ENCODE results near the gene TMEM167A. TPM values are rescaled to one million over a fixed set of nuclear protein-coding genes. Genes with fewer than 3 reads are reported as not detected.
"Not testable (repeated sequence)": the region's sequence is repeated elsewhere in the genome, so short reads cannot be mapped to it uniquely, and the experiment has no call there.

TMEM167A gene
- total RNA-seq, 1 donor from 2014 or later = 89.9 TPM

DNA sequence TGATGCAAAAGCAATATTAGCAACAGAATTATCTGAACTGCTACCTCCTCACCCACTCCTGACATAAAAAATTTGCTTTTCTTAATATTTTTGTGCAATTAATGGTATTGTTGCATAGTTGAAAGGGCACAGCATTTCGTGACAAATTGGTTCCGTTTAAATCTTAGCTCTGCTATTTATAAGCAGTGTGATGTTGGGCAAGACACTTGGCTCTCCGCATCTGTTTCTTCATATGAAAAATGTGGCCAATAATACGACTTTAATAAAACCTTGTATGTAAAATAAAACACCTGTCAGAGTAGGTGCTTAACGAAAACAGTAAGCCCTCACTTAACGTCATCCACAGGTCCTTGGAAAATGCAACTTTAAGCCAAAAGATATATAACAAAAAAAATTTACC lies 4.2 kb downstream of the TMEM167A start:
- H3K4me1 ChIP-seq = peaks cover 40% of the 10 kb centered on the region
- no peak for ATAC-seq
- TF ChIP-seq, protein P1, sequence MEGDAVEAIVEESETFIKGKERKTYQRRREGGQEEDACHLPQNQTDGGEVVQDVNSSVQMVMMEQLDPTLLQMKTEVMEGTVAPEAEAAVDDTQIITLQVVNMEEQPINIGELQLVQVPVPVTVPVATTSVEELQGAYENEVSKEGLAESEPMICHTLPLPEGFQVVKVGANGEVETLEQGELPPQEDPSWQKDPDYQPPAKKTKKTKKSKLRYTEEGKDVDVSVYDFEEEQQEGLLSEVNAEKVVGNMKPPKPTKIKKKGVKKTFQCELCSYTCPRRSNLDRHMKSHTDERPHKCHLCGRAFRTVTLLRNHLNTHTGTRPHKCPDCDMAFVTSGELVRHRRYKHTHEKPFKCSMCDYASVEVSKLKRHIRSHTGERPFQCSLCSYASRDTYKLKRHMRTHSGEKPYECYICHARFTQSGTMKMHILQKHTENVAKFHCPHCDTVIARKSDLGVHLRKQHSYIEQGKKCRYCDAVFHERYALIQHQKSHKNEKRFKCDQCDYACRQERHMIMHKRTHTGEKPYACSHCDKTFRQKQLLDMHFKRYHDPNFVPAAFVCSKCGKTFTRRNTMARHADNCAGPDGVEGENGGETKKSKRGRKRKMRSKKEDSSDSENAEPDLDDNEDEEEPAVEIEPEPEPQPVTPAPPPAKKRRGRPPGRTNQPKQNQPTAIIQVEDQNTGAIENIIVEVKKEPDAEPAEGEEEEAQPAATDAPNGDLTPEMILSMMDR (IDR thresholded peaks at IDR 0.05) = no peak
- H3K27ac ChIP-seq = no peak overlapping the region
- no peaks in the 10 kb centered on the region for H3K36me3 ChIP-seq
- DNase-seq = no peak
- no peaks in the 10 kb centered on the region for H3K9me3 ChIP-seq
- H3K27me3 ChIP-seq (ENCODE audit: low read depth) = no peaks in the 10 kb centered on the region
- intact Hi-C loops (cut with DNase I) = no loop called here
- H3K4me3 ChIP-seq = no peak overlapping the region

DNA sequence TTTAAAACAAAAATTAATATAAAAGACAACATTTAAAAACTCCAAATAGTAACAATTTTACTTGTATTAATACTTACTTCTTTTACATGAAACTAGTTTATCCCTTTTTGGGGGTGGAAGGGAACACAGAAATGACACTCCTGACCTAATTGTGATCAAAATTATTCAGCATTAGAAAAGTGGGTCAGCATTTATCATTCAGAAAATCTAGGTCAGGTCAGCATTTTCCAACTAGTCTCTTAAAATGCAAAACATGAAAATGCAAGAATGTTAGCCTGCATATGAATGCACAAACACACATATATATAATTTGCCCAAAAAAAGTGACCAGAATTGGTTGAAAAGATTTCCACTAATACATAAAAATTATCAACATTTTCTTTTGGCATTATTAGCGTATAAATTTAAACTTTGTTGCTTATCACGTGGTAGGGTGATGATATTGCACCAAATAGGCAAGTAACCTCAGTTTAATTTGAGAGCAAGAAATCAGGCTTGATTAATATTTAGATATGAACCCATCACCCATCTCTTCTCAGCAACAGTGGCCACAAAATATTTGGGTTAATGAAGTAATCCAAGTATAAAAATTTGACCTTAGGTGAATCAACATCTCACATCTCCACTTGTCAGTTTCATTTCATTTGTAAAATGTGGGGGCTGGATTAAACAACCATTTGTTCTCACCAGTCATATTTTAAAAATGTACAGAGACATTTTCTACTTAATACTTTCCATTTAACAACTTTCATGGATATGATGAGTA lies 5.7 kb downstream of the TMEM167A start:
- Histone ChIP-seq H3K36me3 (no peaks in the 10 kb centered on the region), H3K27me3 (ENCODE audit: low read depth) (no peaks in the 10 kb centered on the region), H3K4me1 (peaks cover 37% of the 10 kb centered on the region), H3K27ac (no peak overlapping the region), H3K9me3 (no peaks in the 10 kb centered on the region), H3K4me3 (no peak overlapping the region)
- TF ChIP-seq, protein P1 (IDR thresholded peaks at IDR 0.05) = no peak
- DNase-seq (no peak), ATAC-seq (no peak)
- intact Hi-C loops (cut with DNase I) = no loop called here

DNA sequence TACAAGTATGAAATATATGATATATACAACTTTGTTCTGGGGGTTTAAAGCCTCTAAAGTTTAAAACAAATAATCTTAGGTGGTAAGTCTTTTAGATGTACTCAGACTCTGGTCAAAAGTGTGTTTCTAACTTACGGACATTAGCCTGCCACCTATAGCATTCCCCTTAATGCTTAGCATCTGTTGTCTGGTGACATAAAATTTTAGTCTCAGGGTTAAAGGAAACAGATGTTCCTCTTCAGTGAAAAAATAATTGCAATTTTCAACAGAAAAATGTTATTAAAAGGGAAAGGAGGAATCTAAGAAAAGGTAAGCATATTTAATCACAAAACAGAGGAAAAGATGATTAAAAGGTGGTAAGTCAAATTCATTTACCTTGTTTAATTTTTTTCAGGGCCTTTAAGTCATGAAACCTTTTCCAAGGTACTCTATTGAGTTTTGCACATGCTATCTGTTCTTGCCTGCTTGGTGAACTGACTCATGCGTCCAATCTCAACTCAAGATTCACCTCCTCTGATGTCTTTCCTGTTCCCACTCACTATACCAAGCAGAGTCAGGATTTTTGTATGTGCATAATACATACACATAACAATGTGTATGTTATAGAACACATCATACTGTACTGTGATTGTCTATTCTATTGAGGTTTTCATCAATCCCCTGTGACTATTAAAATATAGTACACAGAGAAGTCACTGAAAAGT lies 7.9 kb downstream of the TMEM167A start:
- TF ChIP-seq, protein P1 (IDR thresholded peaks at IDR 0.05) = no peak
- no peak overlapping the region for H3K4me3 ChIP-seq
- H3K9me3 ChIP-seq = no peaks in the 10 kb centered on the region
- intact Hi-C loops (cut with DNase I) = no loop called here
- no peak for DNase-seq
- ATAC-seq = no peak
- no peaks in the 10 kb centered on the region for H3K36me3 ChIP-seq
- H3K27me3 ChIP-seq (ENCODE audit: low read depth) = no peaks in the 10 kb centered on the region
- no peak overlapping the region for H3K27ac ChIP-seq
- H3K4me1 ChIP-seq = peaks cover 16% of the 10 kb centered on the region

DNA sequence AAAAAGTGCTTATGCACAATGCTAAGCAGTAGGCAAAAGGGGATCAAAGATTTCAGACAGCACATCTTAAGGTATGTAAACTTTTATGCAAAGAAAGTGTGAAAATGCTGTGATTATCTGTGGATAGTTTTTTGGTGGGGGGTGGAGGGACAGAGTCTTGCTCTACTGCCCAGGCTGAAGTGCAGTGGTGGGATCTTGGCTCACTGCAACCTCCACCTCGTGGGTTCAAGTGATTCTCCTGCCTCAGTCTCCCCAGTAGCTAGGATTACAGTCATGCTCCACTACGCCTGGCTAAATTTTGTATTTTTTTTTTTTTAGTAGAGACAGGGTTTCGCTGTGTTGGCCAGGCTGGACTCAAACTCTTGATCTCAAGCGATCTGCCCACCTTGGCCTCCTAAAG lies 9.8 kb downstream of the TMEM167A start:
- DNase-seq; H3K36me3 ChIP-seq; intact Hi-C loops (cut with DNase I); H3K27me3 ChIP-seq (ENCODE audit: low read depth); H3K4me3 ChIP-seq; H3K9me3 ChIP-seq; H3K27ac ChIP-seq; ATAC-seq; H3K4me1 ChIP-seq: not testable (repeated sequence)

DNA sequence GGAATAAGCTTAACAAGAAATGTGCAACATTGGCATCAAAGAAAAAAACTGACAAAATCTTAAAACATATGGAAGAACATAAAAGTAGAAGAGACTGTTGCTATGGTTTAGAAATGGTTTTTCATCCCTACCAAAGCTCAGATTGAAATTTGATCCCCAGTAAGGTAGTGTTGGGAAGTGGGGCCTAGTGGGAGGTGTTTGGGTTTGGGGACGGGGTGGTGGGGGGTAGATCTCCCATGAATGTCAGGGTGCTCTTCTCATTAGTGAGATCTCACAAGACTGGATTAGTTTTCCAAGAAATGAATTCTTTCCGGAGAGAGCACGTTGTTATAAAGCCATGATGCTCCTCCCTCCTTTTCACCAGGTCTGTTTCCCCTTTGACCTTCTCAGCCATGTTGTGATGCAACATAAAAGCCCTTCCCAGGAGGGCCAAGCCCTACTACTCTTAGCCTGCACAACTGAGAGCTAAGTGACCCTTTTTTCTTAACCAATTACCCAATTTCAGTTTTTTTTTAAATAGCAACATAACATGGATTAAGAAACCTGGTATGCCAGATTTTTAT lies 10.6 kb downstream of the TMEM167A start:
- Histone ChIP-seq H3K4me3 (no peak overlapping the region), H3K27ac (no peak overlapping the region), H3K27me3 (ENCODE audit: low read depth) (no peaks in the 10 kb centered on the region), H3K9me3 (no peaks in the 10 kb centered on the region), H3K36me3 (peaks cover under 1% of the 10 kb centered on the region), H3K4me1 (no peaks in the 10 kb centered on the region)
- TF ChIP-seq, protein P1 (IDR thresholded peaks at IDR 0.05) = no peak
- ATAC-seq (no peak), DNase-seq (no peak)
- intact Hi-C loops (cut with DNase I) = no loop called here

DNA sequence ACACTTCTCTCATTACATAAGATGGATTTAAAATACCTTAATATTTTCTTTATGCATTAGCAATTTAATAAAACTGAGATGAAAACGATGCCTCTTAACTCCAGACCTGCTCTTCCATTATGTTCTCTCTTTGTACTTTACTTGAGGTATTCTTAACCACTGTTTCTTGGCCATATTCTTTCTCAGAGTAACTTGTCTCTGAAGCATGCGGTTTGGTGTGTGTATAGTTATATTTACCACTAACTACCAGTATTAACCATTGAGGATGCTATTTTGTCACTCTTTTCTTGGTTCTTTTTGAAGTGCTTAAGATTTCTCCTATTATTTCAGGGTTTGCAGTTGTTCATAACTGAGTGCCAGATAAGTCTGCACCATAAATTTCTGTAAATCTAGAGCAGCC lies 17.9 kb downstream of the TMEM167A start:
- Histone ChIP-seq H3K4me1 (peaks cover 7% of the 10 kb centered on the region), H3K4me3 (no peak overlapping the region), H3K9me3 (no peaks in the 10 kb centered on the region), H3K27ac (no peak overlapping the region), H3K36me3 (peaks cover 16% of the 10 kb centered on the region), H3K27me3 (ENCODE audit: low read depth) (no peaks in the 10 kb centered on the region)
- ATAC-seq = no peak
- intact Hi-C loops (cut with DNase I) = no loop called here
- no peak for DNase-seq
- TF ChIP-seq, protein P1 (IDR thresholded peaks at IDR 0.05) = no peak
